Stimulated activated CD8-positive, alpha-beta memory T cell treated with anti-CD3 and anti-CD28 coated beads, Interleukin-15, amount 100 ng/mL, for 1 hour (primary cell): ENCODE results near the gene TUBB6.
A peak's percentile ranks its signal among the peaks of the same experiment; 100 is the strongest.

Experiments used
- DNase-seq: peaks from one replicate; pipeline ENCODE4 v3.0.0-alpha.2; 2020; ENCODE audit warnings: low read depth

Gene TUBB6

GRCh38 chr18:12314591-12315305 lies 6.7 kb downstream of the TUBB6 start:
- DNase-seq, result no peak

DNA sequence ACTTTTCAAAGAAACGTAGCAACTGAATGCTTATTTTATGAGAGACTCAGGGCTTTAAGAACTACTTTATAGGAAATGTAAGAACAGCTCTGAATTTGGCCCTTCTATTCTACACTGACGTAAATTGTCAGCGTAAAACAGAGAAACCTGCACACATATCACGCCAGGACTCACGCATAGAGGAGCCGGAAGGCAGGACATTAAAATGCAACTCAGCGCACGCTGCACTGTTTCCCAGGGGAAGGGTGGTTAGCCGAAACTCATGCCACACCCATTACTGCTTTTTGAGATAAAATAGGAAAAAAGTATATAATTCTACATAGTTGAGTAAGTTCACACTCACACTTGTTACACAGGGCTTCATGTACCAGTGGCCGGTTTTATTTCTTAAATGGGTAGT lies 7.4 kb downstream of the TUBB6 start:
- DNase-seq, result no peak

- no peak for DNase-seq
Measured at GRCh38 chr18:12315911-12316310, 7.9 kb downstream of the TUBB6 start.

- no peak for DNase-seq
Measured at GRCh38 chr18:12317664-12318333, 9.8 kb downstream of the TUBB6 start.

DNA sequence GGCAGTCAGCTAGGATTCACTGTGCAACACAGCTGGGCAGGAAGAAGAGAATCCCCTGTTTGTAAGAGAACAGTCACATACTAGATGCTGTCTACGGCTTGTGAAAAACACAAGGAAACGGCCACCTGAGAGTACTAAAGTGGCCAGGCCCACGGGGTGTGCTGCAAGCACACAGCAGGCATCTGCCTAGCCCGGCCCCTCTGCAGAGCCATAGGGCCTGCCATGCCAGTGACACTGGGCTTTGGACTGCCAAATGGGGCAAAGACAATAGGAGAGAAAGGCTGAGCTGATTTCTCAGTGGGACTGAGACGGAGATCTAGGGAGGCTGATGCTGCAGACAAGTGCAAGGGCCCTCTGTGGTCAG lies 10.3 kb downstream of the TUBB6 start:
- no peak for DNase-seq

DNA sequence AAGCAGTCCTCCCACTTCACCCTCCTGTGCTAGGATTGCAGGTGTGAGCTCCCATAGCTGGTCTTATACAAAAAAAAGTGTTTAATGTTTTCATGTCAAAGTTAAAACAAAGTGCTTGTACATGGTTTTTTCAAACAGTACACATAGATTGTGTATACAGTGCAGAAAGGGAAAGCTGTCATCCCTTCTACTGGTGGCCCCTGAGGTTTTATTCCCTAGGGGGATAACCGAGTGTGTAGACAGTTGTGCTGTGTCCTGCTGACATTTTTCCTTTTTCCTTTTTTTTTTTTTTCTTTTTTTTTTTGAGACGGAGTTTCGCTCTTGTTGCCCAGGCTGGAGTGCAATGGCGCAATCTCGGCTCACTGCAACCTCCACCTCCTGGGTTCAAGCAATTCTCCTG lies 10.8 kb downstream of the TUBB6 start:
- DNase-seq, result no peak

DNA sequence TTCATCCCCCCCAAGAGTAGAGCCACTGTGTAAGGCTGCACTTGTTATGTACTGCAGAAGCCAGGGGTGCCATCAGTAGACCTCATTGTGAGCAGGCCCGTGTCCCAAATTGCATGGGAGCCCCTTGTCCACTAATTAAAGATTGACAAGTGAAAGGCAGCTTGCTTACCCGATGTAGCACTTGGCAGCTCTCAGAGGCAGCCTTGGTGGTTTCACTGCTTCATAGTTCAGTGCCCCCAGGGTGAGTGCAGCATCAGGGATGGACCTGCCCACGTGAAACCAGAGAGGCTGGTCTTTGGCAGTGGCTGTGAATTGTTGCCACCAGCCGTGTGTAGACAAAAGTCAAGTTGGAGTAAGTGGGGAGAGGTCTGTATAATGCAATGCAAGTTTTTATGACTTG lies 13.3 kb downstream of the TUBB6 start:
- no peak for DNase-seq

DNA sequence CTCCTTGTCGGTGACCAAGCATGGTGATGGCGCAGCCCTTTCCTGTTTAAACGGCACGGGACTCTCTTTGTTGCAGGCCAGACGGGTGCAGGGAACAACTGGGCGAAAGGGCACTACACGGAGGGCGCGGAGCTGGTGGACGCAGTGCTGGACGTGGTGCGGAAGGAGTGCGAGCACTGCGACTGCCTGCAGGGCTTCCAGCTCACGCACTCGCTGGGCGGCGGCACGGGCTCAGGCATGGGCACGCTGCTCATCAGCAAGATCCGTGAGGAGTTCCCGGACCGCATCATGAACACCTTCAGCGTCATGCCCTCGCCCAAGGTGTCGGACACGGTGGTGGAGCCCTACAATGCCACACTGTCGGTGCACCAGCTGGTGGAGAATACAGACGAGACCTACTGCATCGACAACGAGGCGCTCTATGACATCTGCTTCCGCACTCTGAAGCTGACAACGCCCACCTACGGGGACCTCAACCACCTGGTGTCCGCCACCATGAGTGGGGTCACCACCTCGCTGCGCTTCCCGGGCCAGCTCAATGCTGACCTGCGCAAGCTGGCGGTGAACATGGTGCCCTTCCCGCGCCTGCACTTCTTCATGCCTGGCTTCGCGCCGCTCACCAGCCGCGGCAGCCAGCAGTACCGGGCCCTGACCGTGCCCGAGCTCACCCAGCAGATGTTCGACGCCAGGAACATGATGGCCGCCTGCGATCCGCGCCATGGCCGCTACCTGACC lies 17.1 kb downstream of the TUBB6 start:
- no peak for DNase-seq

- no peak for DNase-seq
Measured at GRCh38 chr18:12325726-12326245, 17.7 kb downstream of the TUBB6 start.

DNA sequence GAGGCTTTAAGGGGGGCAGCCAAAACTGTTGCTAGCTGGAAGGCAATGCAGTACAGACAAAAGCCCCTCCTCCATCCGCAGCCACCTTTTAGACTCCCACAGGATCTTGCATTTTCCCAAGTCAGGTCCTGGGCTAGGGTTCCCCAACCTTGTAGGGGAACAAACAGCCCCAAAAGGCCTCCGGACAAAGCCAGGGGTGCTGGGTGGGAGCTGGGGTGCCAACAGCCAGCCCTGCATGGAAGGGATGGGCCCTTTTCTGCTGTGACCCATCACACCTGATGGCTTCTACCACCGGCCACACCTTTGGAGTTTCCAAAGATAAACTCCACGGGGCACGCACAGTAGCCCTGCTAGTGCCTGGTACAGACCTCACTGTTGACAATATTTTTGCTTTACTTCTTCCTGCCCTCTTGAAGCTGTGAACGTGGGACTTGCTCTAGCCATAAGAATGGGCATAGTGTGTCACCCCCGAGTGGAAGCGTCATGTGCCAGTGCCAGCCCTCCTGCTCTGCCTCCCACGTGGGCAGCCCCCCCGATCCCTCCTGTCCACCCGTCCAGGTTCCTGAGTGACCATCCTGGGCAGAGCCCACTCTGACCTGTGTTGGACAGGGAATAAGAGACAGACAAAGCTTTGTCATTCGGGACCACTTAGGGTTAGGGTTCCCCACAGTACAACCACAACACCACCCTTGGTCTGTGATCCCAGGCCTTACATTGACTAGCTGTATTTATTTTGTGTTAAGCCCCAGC lies 18.8 kb downstream of the TUBB6 start:
- no peak for DNase-seq

GRCh38 chr18:12327510-12328178 lies 19.6 kb downstream of the TUBB6 start:
- DNase-seq, result peak; percentile 53

GRCh38 chr18:12328179-12328823 lies 20.3 kb downstream of the TUBB6 start:
- DNase-seq, result no peak

DNA sequence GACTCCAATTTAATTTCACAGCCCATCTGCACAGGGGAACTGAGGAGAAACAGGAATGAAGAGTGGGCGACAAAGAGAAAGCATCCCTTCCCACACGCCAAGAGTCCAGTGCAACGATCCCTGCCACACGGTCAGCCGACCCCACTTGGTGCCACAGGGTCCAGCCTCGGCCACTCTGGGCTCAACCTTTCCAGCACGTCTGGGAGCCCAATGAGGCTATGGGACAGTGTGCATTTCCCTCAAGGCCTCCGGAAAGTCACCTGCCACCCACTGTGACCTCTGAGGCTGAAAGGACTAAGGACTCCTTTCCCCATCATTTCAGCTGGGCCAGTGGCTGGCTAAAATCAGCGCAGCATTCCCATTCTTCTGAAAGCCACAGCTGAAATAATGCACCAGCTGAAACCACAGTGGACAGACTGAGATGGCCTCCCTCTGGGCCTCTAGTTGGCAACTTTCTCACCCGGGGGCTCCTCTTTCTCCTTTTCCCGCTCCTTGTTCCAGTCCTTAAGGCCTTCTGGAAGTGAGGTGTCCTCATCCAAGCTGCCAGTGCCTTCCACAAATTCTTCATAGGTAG lies 21.2 kb downstream of the TUBB6 start:
- no peak for DNase-seq

- no peak for DNase-seq
Measured at GRCh38 chr18:12330766-12331165, 22.7 kb downstream of the TUBB6 start.

- DNase-seq, result no peak
Measured at GRCh38 chr18:12333506-12334290, 25.7 kb downstream of the TUBB6 start.

GRCh38 chr18:12334366-12334808 lies 26.3 kb downstream of the TUBB6 start:
- no peak for DNase-seq

DNA sequence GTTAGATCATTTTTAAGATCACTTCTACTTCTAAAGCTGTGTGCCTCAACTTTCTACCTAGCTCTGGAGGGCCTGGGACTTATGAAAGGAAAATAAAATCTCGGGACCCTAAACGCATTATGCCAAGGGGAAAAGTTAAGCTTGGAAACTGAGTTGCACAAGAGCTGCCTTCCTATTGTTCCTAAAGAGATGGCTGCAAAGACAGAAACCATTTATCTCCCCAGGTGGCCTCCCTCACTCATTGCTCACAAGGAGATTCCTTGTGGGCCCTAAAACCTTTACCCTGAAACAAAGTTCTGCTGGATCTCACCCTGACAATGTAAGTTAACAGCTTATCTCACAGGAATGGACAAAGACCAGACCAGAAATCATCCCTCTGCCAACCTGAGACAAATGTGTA lies 26.8 kb downstream of the TUBB6 start:
- DNase-seq, result no peak

DNA sequence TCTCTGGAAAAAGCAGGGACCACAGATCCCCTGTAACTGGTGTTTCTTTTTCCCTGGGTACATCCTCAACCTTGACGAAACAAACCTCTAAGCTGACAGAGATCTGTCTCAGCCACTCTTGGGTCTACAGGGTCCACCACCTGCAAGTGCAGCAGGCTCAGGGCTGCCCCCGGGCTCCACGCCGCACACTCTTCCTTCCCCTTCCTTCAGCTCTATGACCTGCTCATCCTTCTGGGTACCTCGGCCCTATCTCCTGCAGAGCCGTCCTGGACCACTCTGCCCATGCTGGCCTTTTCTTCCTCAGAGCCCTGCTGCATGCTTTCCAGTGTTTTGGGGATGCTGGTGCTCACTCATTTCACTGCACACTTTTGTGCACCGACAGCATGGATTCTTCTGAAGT lies 27.5 kb downstream of the TUBB6 start:
- DNase-seq, result no peak

DNA sequence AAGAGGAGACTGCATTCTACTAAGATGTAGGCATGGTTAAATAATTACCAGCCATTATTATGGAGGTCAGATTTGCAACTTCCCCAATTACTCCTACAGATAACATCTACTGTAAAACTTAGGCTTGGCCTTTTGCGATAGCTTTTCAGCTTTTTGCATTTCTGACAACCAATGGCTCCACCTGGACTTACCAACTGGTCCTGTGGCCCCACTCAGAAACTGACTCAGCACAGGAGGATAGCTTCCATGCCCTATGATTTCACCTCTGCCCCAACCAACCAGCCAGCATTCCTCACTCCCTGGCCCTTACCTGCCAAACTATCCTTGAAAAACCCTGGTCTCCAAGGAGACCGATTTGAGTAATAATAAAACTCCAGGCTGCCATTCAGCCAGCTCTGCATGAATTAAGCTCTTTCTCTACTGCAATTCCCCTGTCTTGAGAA lies 28.2 kb downstream of the TUBB6 start:
- DNase-seq, result no peak

DNA sequence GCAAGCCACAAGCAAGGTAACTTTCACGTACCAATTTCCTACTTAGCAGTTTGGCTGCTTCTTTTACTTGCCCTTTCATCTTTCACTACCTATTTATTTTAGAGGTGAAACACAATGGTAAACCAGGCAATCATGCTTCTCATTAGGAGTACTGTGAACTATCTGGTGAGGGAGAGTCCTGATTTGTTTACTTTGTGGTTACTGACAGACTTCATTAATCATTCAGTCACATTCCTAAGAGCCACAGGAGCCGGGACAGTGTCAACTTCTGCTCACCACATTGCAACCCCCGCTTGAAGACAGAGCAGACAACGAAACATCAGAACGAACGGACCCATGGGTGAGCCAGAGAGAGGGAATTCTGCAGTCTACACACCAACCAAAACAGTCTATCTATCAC lies 28.8 kb downstream of the TUBB6 start:
- DNase-seq, result no peak
